Prostate gland (tissue), 2 donors: ENCODE results near the gene FURIN.

ENCODE experiments used
- CTCF ChIP-seq, 4 experiments: fragments of 200-600 bp in 2 of 4; fragments of 450-650 bp in 2 of 4; sonication (generic) in 2 of 4; IDR thresholded peaks; 1 replicate in 3 of 4; 2 replicates in 1 of 4; pipeline ENCODE4 v1.5.1; 2016 to 2019; ENCODE audit warnings: antibody characterized with exemption in 4 of 4, mild to moderate bottlenecking in 2 of 4, moderate library complexity in 2 of 4
- POLR2AphosphoS5 ChIP-seq: sonication (generic); formaldehyde crosslinking; IDR thresholded peaks from one replicate; pipeline ENCODE4 v1.6.1; 2017; ENCODE audit warnings: antibody characterized with exemption

GRCh38 chr15:90866161-90866715, 2.1 kb upstream of the FURIN start:
- TF ChIP-seq POLR2AphosphoS5 (peak; percentile 40), CTCF (IDR thresholded peaks at IDR 0.05) (no peak)
